Activated T-helper 17 cell treated with anti-CD3 and anti-CD28 coated beads, Interleukin-2, amount 50 U/mL, for 72 hours (primary cell): ENCODE measurements around the gene PDE11A. TPM values are rescaled to one million over a fixed set of nuclear protein-coding genes. Genes with fewer than 3 reads are reported as not detected.
"Not testable (repeated sequence)": the region's sequence is repeated elsewhere in the genome, so short reads cannot be mapped to it uniquely, and the experiment has no call there.

Experiments used
- ATAC-seq: fragments of 150-1000 bp; cut with Tn5 transposase; replicated peaks from 2 replicates; pipeline ENCODE4 v1.10.0; 2021; ENCODE audit warnings: mild to moderate bottlenecking, moderate library complexity
- H3K27ac Mint-ChIP-seq: one replicate; pipeline ENCODE4 v1.8.0; 2022; ENCODE audit warnings: mixed read lengths
- H3K27me3 Mint-ChIP-seq: one replicate; pipeline ENCODE4 v1.8.0; 2022; ENCODE audit warnings: mixed read lengths
- H3K36me3 Mint-ChIP-seq: one replicate; pipeline ENCODE4 v1.8.0; 2022; ENCODE audit warnings: low read depth, mild to moderate bottlenecking, mixed read lengths
- H3K4me1 Mint-ChIP-seq: one replicate; pipeline ENCODE4 v1.8.0; 2022; ENCODE audit warnings: mixed read lengths
- H3K4me3 Mint-ChIP-seq: one replicate; pipeline ENCODE4 v1.8.0; 2022; ENCODE audit warnings: mild to moderate bottlenecking, mixed read lengths
- H3K9me3 Mint-ChIP-seq: one replicate; pipeline ENCODE4 v1.8.0; 2022; ENCODE audit warnings: mixed read lengths
- total RNA-seq, 2 donors: library from RNA; stranded (reverse); gene quantifications; one replicate each; pipeline ENCODE4 v1.2.3, GENCODE V29; 2022

Gene PDE11A
- total RNA-seq, 2 donors from 2014 or later, result 0.08 TPM; not detected in 1

GRCh38 chr2:177952151-177952550, 120.4 kb downstream of the PDE11A start:
- Mint-ChIP-seq H3K4me3 (no peak overlapping the region), H3K4me1 (no peaks in the 10 kb centered on the region), H3K9me3 (no peaks in the 10 kb centered on the region), H3K36me3 (no peaks in the 10 kb centered on the region), H3K27ac (no peak overlapping the region), H3K27me3 (peaks cover 4% of the 10 kb centered on the region)
- no peak for ATAC-seq

GRCh38 chr2:177947598-177947997, 125.0 kb downstream of the PDE11A start:
- H3K27me3 Mint-ChIP-seq, H3K4me3 Mint-ChIP-seq: not testable (repeated sequence)

GRCh38 chr2:177944530-177944929, 128.0 kb downstream of the PDE11A start:
- not testable (repeated sequence) for ATAC-seq, H3K27me3 Mint-ChIP-seq, H3K4me3 Mint-ChIP-seq, H3K36me3 Mint-ChIP-seq, H3K27ac Mint-ChIP-seq, H3K9me3 Mint-ChIP-seq, H3K4me1 Mint-ChIP-seq

More at GRCh38 chr2:177947598-177947997, 125.0 kb downstream of the PDE11A start:
- not testable (repeated sequence) for H3K4me1 Mint-ChIP-seq, H3K36me3 Mint-ChIP-seq, H3K9me3 Mint-ChIP-seq, H3K27ac Mint-ChIP-seq, ATAC-seq

GRCh38 chr2:177942731-177943130, 129.8 kb downstream of the PDE11A start:
- ATAC-seq, result no peak
- Mint-ChIP-seq H3K27ac (no peak overlapping the region), H3K4me1 (no peaks in the 10 kb centered on the region), H3K9me3 (no peaks in the 10 kb centered on the region), H3K27me3 (peaks cover 6% of the 10 kb centered on the region), H3K36me3 (no peaks in the 10 kb centered on the region), H3K4me3 (no peak overlapping the region)

- no peaks in the 10 kb centered on the region for H3K36me3 Mint-ChIP-seq
- no peak overlapping the region for H3K4me3 Mint-ChIP-seq
- H3K4me1 Mint-ChIP-seq, result no peaks in the 10 kb centered on the region
- H3K27me3 Mint-ChIP-seq, result peaks cover 11% of the 10 kb centered on the region
- H3K27ac Mint-ChIP-seq, result no peak overlapping the region
- no peaks in the 10 kb centered on the region for H3K9me3 Mint-ChIP-seq
- ATAC-seq, result no peak
Observed at GRCh38 chr2:177939211-177939610, 133.4 kb downstream of the PDE11A start.

GRCh38 chr2:177930916-177931315, 141.7 kb downstream of the PDE11A start:
- H3K4me1 Mint-ChIP-seq, result no peaks in the 10 kb centered on the region
- H3K27me3 Mint-ChIP-seq, result peaks cover 14% of the 10 kb centered on the region
- H3K9me3 Mint-ChIP-seq, result no peaks in the 10 kb centered on the region
- ATAC-seq, result no peak
- no peak overlapping the region for H3K4me3 Mint-ChIP-seq
- no peaks in the 10 kb centered on the region for H3K36me3 Mint-ChIP-seq
- no peak overlapping the region for H3K27ac Mint-ChIP-seq

GRCh38 chr2:177929662-177930522, 142.7 kb downstream of the PDE11A start:
- no peaks in the 10 kb centered on the region for H3K36me3 Mint-ChIP-seq
- no peaks in the 10 kb centered on the region for H3K4me1 Mint-ChIP-seq
- H3K4me3 Mint-ChIP-seq, result no peak overlapping the region
- H3K27ac Mint-ChIP-seq, result no peak overlapping the region
- no peaks in the 10 kb centered on the region for H3K9me3 Mint-ChIP-seq
- ATAC-seq, result no peak
- H3K27me3 Mint-ChIP-seq, result peaks cover 17% of the 10 kb centered on the region

GRCh38 chr2:177923323-177923722, 149.3 kb downstream of the PDE11A start:
- no peaks in the 10 kb centered on the region for H3K36me3 Mint-ChIP-seq
- no peaks in the 10 kb centered on the region for H3K9me3 Mint-ChIP-seq
- no peaks in the 10 kb centered on the region for H3K4me1 Mint-ChIP-seq
- ATAC-seq, result no peak
- peaks cover 17% of the 10 kb centered on the region for H3K27me3 Mint-ChIP-seq
- no peak overlapping the region for H3K27ac Mint-ChIP-seq
- H3K4me3 Mint-ChIP-seq, result no peak overlapping the region

- no peaks in the 10 kb centered on the region for H3K36me3 Mint-ChIP-seq
- no peak overlapping the region for H3K4me3 Mint-ChIP-seq
- H3K9me3 Mint-ChIP-seq, result no peaks in the 10 kb centered on the region
- no peaks in the 10 kb centered on the region for H3K4me1 Mint-ChIP-seq
- ATAC-seq, result no peak
- H3K27me3 Mint-ChIP-seq, result peaks cover 13% of the 10 kb centered on the region
- no peak overlapping the region for H3K27ac Mint-ChIP-seq
Observed at GRCh38 chr2:177921726-177922125, 150.9 kb downstream of the PDE11A start.

- Mint-ChIP-seq H3K36me3 (no peaks in the 10 kb centered on the region), H3K27ac (no peak overlapping the region), H3K4me3 (no peak overlapping the region), H3K9me3 (no peaks in the 10 kb centered on the region), H3K27me3 (peaks cover 11% of the 10 kb centered on the region), H3K4me1 (no peaks in the 10 kb centered on the region)
- no peak for ATAC-seq
Observed at GRCh38 chr2:177917169-177917568, 155.4 kb downstream of the PDE11A start.

GRCh38 chr2:177916342-177916741, 156.2 kb downstream of the PDE11A start:
- Mint-ChIP-seq H3K27me3 (peaks cover 4% of the 10 kb centered on the region), H3K4me1 (no peaks in the 10 kb centered on the region), H3K9me3 (no peaks in the 10 kb centered on the region), H3K4me3 (no peak overlapping the region), H3K27ac (no peak overlapping the region), H3K36me3 (no peaks in the 10 kb centered on the region)
- ATAC-seq, result no peak

- no peak for ATAC-seq
- peaks cover 4% of the 10 kb centered on the region for H3K27me3 Mint-ChIP-seq
- H3K9me3 Mint-ChIP-seq, result no peaks in the 10 kb centered on the region
- no peak overlapping the region for H3K4me3 Mint-ChIP-seq
- H3K27ac Mint-ChIP-seq, result no peak overlapping the region
- H3K36me3 Mint-ChIP-seq, result no peaks in the 10 kb centered on the region
- no peaks in the 10 kb centered on the region for H3K4me1 Mint-ChIP-seq
Observed at GRCh38 chr2:177914247-177914646, 158.3 kb downstream of the PDE11A start.

GRCh38 chr2:177909962-177910361, 162.6 kb downstream of the PDE11A start:
- H3K9me3 Mint-ChIP-seq, result no peaks in the 10 kb centered on the region
- no peak for ATAC-seq
- H3K4me3 Mint-ChIP-seq, result no peak overlapping the region
- no peak overlapping the region for H3K27ac Mint-ChIP-seq
- peaks cover 5% of the 10 kb centered on the region for H3K4me1 Mint-ChIP-seq
- no peaks in the 10 kb centered on the region for H3K27me3 Mint-ChIP-seq
- no peaks in the 10 kb centered on the region for H3K36me3 Mint-ChIP-seq

- no peaks in the 10 kb centered on the region for H3K9me3 Mint-ChIP-seq
- H3K27ac Mint-ChIP-seq, result no peak overlapping the region
- H3K27me3 Mint-ChIP-seq, result no peaks in the 10 kb centered on the region
- ATAC-seq, result no peak
- no peak overlapping the region for H3K4me3 Mint-ChIP-seq
- peaks cover 5% of the 10 kb centered on the region for H3K4me1 Mint-ChIP-seq
- no peaks in the 10 kb centered on the region for H3K36me3 Mint-ChIP-seq
Observed at GRCh38 chr2:177908824-177909223, 163.8 kb downstream of the PDE11A start.

GRCh38 chr2:177908182-177908581, 164.4 kb downstream of the PDE11A start:
- Mint-ChIP-seq H3K27me3 (no peaks in the 10 kb centered on the region), H3K4me3 (no peak overlapping the region), H3K27ac (no peak overlapping the region), H3K36me3 (no peaks in the 10 kb centered on the region), H3K9me3 (no peaks in the 10 kb centered on the region), H3K4me1 (peaks cover 5% of the 10 kb centered on the region)
- no peak for ATAC-seq
